ENCODE data around the gene CA4.

CA4 gene

GRCh38 chr17:60149691-60150582, at the start of gene CA4:
CA4 (plus strand) TSS chr17:60149973; CDS start chr17:60150035, 62 bp downstream.
- TF ChIP-seq EP300 (IDR thresholded peaks at IDR 0.05; ENCODE audit: borderline replicate concordance) = no peak
- TF ChIP-seq TEAD4 (IDR thresholded peaks at IDR 0.05) = no peak
- no peak for TF ChIP-seq MAX (IDR thresholded peaks at IDR 0.05)
- no peak for TF ChIP-seq FOXM1 (IDR thresholded peaks at IDR 0.05; ENCODE audit: borderline replicate concordance, low read depth)
- no peak for TF ChIP-seq RAD21 (IDR thresholded peaks at IDR 0.05; ENCODE audit: low read depth)
- no peak for TF ChIP-seq TAF1 (IDR thresholded peaks at IDR 0.05; ENCODE audit: low read depth)
- no peak for TF ChIP-seq CREB1 (IDR thresholded peaks at IDR 0.05; ENCODE audit: low read depth)
- TF ChIP-seq ZBTB7A (IDR thresholded peaks at IDR 0.05; ENCODE audit: low read depth) = no peak
- no peak for TF ChIP-seq REST (IDR thresholded peaks at IDR 0.05; ENCODE audit: low read depth)
- no peak for TF ChIP-seq YY1 (IDR thresholded peaks at IDR 0.05; ENCODE audit: low read depth)
- no peak for TF ChIP-seq CEBPB (IDR thresholded peaks at IDR 0.05)
- TF ChIP-seq NFIC (IDR thresholded peaks at IDR 0.05) = no peak
- no peak for TF ChIP-seq USF1 (IDR thresholded peaks at IDR 0.05)

GRCh38 chr17:60102632-60103096, 47.1 kb upstream of the CA4 start:
- TF ChIP-seq RAD21 (IDR thresholded peaks at IDR 0.05; ENCODE audit: low read depth) (no peak), EGR1 (IDR thresholded peaks at IDR 0.05) (no peak), CREB1 (IDR thresholded peaks at IDR 0.05; ENCODE audit: low read depth) (no peak), NFIC (IDR thresholded peaks at IDR 0.05) (no peak), CEBPB (IDR thresholded peaks at IDR 0.05) (no peak), TCF12 (IDR thresholded peaks at IDR 0.05; ENCODE audit: low read depth) (no peak), USF1 (IDR thresholded peaks at IDR 0.05) (no peak), ZBTB7A (IDR thresholded peaks at IDR 0.05; ENCODE audit: low read depth) (no peak), YY1 (IDR thresholded peaks at IDR 0.05; ENCODE audit: low read depth) (no peak), FOXM1 (IDR thresholded peaks at IDR 0.05; ENCODE audit: borderline replicate concordance, low read depth) (no peak)

GRCh38 chr17:60103957-60104356, 45.8 kb upstream of the CA4 start:
- TF ChIP-seq MAX (IDR thresholded peaks at IDR 0.05) (no peak), TEAD4 (IDR thresholded peaks at IDR 0.05) (no peak), USF1 (IDR thresholded peaks at IDR 0.05) (no peak), FOXM1 (IDR thresholded peaks at IDR 0.05; ENCODE audit: borderline replicate concordance, low read depth) (no peak), NFIC (IDR thresholded peaks at IDR 0.05) (no peak), EGR1 (IDR thresholded peaks at IDR 0.05) (no peak), RAD21 (IDR thresholded peaks at IDR 0.05; ENCODE audit: low read depth) (no peak), REST (IDR thresholded peaks at IDR 0.05; ENCODE audit: low read depth) (no peak), TCF12 (IDR thresholded peaks at IDR 0.05; ENCODE audit: low read depth) (no peak), CEBPB (IDR thresholded peaks at IDR 0.05) (no peak), TAF1 (IDR thresholded peaks at IDR 0.05; ENCODE audit: low read depth) (no peak), ZBTB7A (IDR thresholded peaks at IDR 0.05; ENCODE audit: low read depth) (no peak), CREB1 (IDR thresholded peaks at IDR 0.05; ENCODE audit: low read depth) (no peak)

GRCh38 chr17:60106340-60107059, 43.3 kb upstream of the CA4 start:
- TF ChIP-seq REST (IDR thresholded peaks at IDR 0.05; ENCODE audit: low read depth) (no peak), NFIC (IDR thresholded peaks at IDR 0.05) (no peak), ZBTB7A (IDR thresholded peaks at IDR 0.05; ENCODE audit: low read depth) (no peak), YY1 (IDR thresholded peaks at IDR 0.05; ENCODE audit: low read depth) (no peak), FOXM1 (IDR thresholded peaks at IDR 0.05; ENCODE audit: borderline replicate concordance, low read depth) (no peak), MAX (IDR thresholded peaks at IDR 0.05) (no peak), EGR1 (IDR thresholded peaks at IDR 0.05) (no peak), TCF12 (IDR thresholded peaks at IDR 0.05; ENCODE audit: low read depth) (no peak), TAF1 (IDR thresholded peaks at IDR 0.05; ENCODE audit: low read depth) (no peak), CREB1 (IDR thresholded peaks at IDR 0.05; ENCODE audit: low read depth) (no peak), USF1 (IDR thresholded peaks at IDR 0.05) (no peak), TEAD4 (IDR thresholded peaks at IDR 0.05) (no peak)

Data from Ishikawa (cell line).